ENCODE results near the gene KBTBD6. TPM values are rescaled to one million over a fixed set of nuclear protein-coding genes. Genes with fewer than 3 reads are reported as not detected.

KBTBD6 gene
- polyA plus RNA-seq, 1 of the 3 experiments (the other 2 are of a cell fraction), result 1.9 TPM

Small RNA genes lying within 50 kb of the gene (small RNA-seq; reads per million reads assigned to genes)
- 0 reads per million in 7 experiments for gene MIR3168
- 0 reads per million in 7 experiments for gene RN7SL597P

Other genes starting within 250 kb of the KBTBD6 start
- gene ELF1, start 113.5 kb downstream of the KBTBD6 start, polyA plus RNA-seq (2012; rRNA removed), result 11.1 and 11.6 TPM in 2 replicates
- 6.4 and 6.8 TPM in 2 replicates for gene WBP4, start 71.3 kb downstream of the KBTBD6 start, polyA plus RNA-seq (2012; rRNA removed)
- 1.3 and 1.7 TPM in 2 replicates for gene KBTBD7, start 61.8 kb upstream of the KBTBD6 start, polyA plus RNA-seq (2012; rRNA removed)
- gene MTRF1, start 130.8 kb upstream of the KBTBD6 start, polyA plus RNA-seq (2012; rRNA removed), result 9.2 and 13.6 TPM in 2 replicates
- 4.4 and 7.4 TPM in 2 replicates for gene NAA16, start 178.5 kb upstream of the KBTBD6 start, polyA plus RNA-seq (2012; rRNA removed)